Mesodermal cell (in vitro differentiated cells): Measurements from ENCODE around the gene RAB3GAP2.
"Not testable (repeated sequence)": the region's sequence is repeated elsewhere in the genome, so short reads cannot be mapped to it uniquely, and the experiment has no call there.

Source experiments
- H3K27ac ChIP-seq: 2 replicates; pipeline ENCODE4 v1.7.0; 2013; ENCODE audit warnings: mild to moderate bottlenecking, low read depth, low read length, moderate library complexity; ENCODE audit not compliant: severe bottlenecking
- H3K36me3 ChIP-seq: 2 replicates; pipeline ENCODE4 v1.7.1; 2013; ENCODE audit warnings: mild to moderate bottlenecking, low read length, moderate library complexity; ENCODE audit not compliant: control insufficient read depth, insufficient read depth
- H3K4me1 ChIP-seq: one replicate; pipeline ENCODE4 v1.7.1; 2013; ENCODE audit warnings: mild to moderate bottlenecking, low read length; ENCODE audit not compliant: insufficient read depth, control insufficient read depth, poor library complexity, severe bottlenecking
- H3K4me3 ChIP-seq: 2 replicates; pipeline ENCODE4 v1.7.0; 2013; ENCODE audit warnings: low read length, control low read depth, mild to moderate bottlenecking; ENCODE audit not compliant: insufficient read depth, poor library complexity, severe bottlenecking; ENCODE audit errors: extremely low read depth
- H3K9me3 ChIP-seq: 2 replicates; pipeline ENCODE4 v1.7.1; 2013; ENCODE audit warnings: mild to moderate bottlenecking, low read length, moderate library complexity; ENCODE audit not compliant: control insufficient read depth
- WGBS, 2 experiments: methylation state at CpG; one replicate each; pipeline ENCODE4 v1.1.5; 2013; ENCODE audit warnings: missing lambda C conversion rate in 2 of 2; ENCODE audit not compliant: insufficient coverage in 2 of 2; 5-methylcytosine and 5-hydroxymethylcytosine counted together

RAB3GAP2 gene

GRCh38 chr1:220182111-220182510 is 90.1 kb downstream of the RAB3GAP2 start:
- Histone ChIP-seq H3K36me3 (peaks cover 15% of the 10 kb centered on the region), H3K4me3 (no peak overlapping the region), H3K4me1 (no peaks in the 10 kb centered on the region), H3K27ac (no peak overlapping the region), H3K9me3 (no peaks in the 10 kb centered on the region)
- 100% methylated on average over 1 of the region's 1 CpG; no CpG with 5 or more reads in 1 of the 2 experiments for WGBS, 2 experiments

GRCh38 chr1:220176540-220176939 is 95.7 kb downstream of the RAB3GAP2 start:
- 88 to 100% methylated on average over 1 of the region's 1 CpG for WGBS, 2 experiments
- Histone ChIP-seq H3K36me3 (peaks cover 31% of the 10 kb centered on the region), H3K4me1 (no peaks in the 10 kb centered on the region), H3K9me3 (no peaks in the 10 kb centered on the region), H3K4me3 (no peak overlapping the region), H3K27ac (no peak overlapping the region)

GRCh38 chr1:220170836-220171526 is 101.3 kb downstream of the RAB3GAP2 start:
- Histone ChIP-seq H3K4me3 (no peak overlapping the region), H3K27ac (no peak overlapping the region), H3K9me3 (no peaks in the 10 kb centered on the region), H3K4me1 (no peaks in the 10 kb centered on the region), H3K36me3 (peaks cover 52% of the 10 kb centered on the region)
- no CpG with 5 or more reads among the region's 1 CpG for WGBS, 2 experiments

GRCh38 chr1:220169887-220170286 is 102.4 kb downstream of the RAB3GAP2 start:
- H3K27ac ChIP-seq, H3K4me3 ChIP-seq, H3K9me3 ChIP-seq, H3K4me1 ChIP-seq: not testable (repeated sequence)
- H3K36me3 ChIP-seq, result peaks cover 57% of the 10 kb centered on the region
- 100% methylated on average over 1 of the region's 4 CpGs; no CpG with 5 or more reads in 1 of the 2 experiments for WGBS, 2 experiments

GRCh38 chr1:220166853-220167252 is 105.4 kb downstream of the RAB3GAP2 start:
- H3K27ac ChIP-seq, result no peak overlapping the region
- no peak overlapping the region for H3K4me3 ChIP-seq
- 83% methylated on average over 1 of the region's 4 CpGs; no CpG with 5 or more reads in 1 of the 2 experiments for whole genome bisulfite sequencing, 2 experiments
- no peaks in the 10 kb centered on the region for H3K4me1 ChIP-seq
- H3K9me3 ChIP-seq, result no peaks in the 10 kb centered on the region
- H3K36me3 ChIP-seq, result peaks cover 52% of the 10 kb centered on the region

- Histone ChIP-seq H3K36me3 (peaks cover 32% of the 10 kb centered on the region), H3K9me3 (no peaks in the 10 kb centered on the region), H3K4me1 (no peaks in the 10 kb centered on the region), H3K27ac (no peak overlapping the region), H3K4me3 (no peak overlapping the region)
- no CpG with 5 or more reads among the region's 2 CpGs for WGBS, 2 experiments
Measured at GRCh38 chr1:220164517-220164916, 107.7 kb downstream of the RAB3GAP2 start.

- Histone ChIP-seq H3K27ac (no peak overlapping the region), H3K36me3 (peaks cover 30% of the 10 kb centered on the region), H3K4me1 (no peaks in the 10 kb centered on the region), H3K4me3 (no peak overlapping the region), H3K9me3 (no peaks in the 10 kb centered on the region)
- no CpG with 5 or more reads among the region's 1 CpG for WGBS, 2 experiments
Measured at GRCh38 chr1:220164116-220164515, 108.1 kb downstream of the RAB3GAP2 start.

- H3K9me3 ChIP-seq, result no peaks in the 10 kb centered on the region
- H3K4me3 ChIP-seq, result no peak overlapping the region
- H3K4me1 ChIP-seq, result no peaks in the 10 kb centered on the region
- peaks cover 33% of the 10 kb centered on the region for H3K36me3 ChIP-seq
- no CpG with 5 or more reads among the region's 1 CpG for WGBS, 2 experiments
- no peak overlapping the region for H3K27ac ChIP-seq
Measured at GRCh38 chr1:220160027-220160426, 112.2 kb downstream of the RAB3GAP2 start.

- H3K36me3 ChIP-seq, result peaks cover 40% of the 10 kb centered on the region
- H3K27ac ChIP-seq, result no peak overlapping the region
- H3K4me1 ChIP-seq, result no peaks in the 10 kb centered on the region
- no CpG with 5 or more reads among the region's 3 CpGs for WGBS, 2 experiments
- H3K4me3 ChIP-seq, result no peak overlapping the region
- no peaks in the 10 kb centered on the region for H3K9me3 ChIP-seq
Measured at GRCh38 chr1:220159041-220159440, 113.2 kb downstream of the RAB3GAP2 start.

- H3K4me3 ChIP-seq, H3K27ac ChIP-seq, H3K9me3 ChIP-seq, H3K4me1 ChIP-seq: not testable (repeated sequence)
- H3K36me3 ChIP-seq, result peaks cover 42% of the 10 kb centered on the region
- WGBS, 2 experiments, result 84 to 93% methylated on average over 4 to 6 of the region's 7 CpGs
Measured at GRCh38 chr1:220158530-220158929, 113.7 kb downstream of the RAB3GAP2 start.

- no peak overlapping the region for H3K27ac ChIP-seq
- H3K4me3 ChIP-seq, result no peak overlapping the region
- peaks cover 48% of the 10 kb centered on the region for H3K36me3 ChIP-seq
- no peaks in the 10 kb centered on the region for H3K4me1 ChIP-seq
- no peaks in the 10 kb centered on the region for H3K9me3 ChIP-seq
- 87 to 94% methylated on average over 2 of the region's 2 CpGs for WGBS, 2 experiments
Measured at GRCh38 chr1:220157738-220158137, 114.5 kb downstream of the RAB3GAP2 start.
